ENCODE measurements around the gene RAB40C.
A peak's percentile ranks its signal among the peaks of the same experiment; 100 is the strongest.

RAB40C gene

DNA sequence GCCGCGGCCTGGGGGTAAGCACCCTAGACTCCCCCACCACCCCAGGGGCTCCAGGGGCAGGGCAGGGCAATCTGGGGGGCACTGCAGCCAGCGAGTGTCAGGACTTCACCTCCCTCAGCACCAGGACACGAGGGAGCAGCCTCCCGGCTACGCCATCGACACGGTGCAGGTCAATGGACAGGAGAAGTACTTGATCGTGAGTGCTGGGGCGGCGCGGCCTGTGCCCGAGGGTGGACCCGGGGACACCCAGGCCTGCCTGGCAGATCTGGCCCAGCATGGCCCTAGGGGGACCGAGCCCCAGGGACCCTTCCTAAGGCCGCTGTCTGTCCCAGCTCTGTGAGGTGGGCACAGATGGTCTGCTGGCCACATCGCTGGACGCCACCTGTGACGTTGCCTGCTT is 82.5 kb downstream of the RAB40C start:
- no peak for DNase-seq

DNA sequence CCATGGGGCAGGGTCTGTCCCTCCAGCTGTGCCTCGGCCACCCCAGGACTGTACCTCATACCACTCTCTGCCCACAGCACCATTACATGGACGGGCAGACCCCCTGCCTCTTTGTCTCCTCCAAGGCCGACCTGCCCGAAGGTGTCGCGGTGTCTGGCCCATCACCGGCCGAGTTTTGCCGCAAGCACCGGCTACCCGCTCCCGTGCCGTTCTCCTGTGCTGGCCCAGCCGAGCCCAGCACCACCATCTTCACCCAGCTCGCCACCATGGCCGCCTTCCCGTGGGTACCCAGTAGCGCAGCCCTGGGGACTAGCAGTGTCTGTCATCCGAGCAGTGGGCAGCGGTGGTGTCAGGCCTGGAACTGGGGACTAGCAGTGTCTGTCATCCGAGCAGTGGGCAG is 83.0 kb downstream of the RAB40C start:
- DNase-seq: no peak

DNA sequence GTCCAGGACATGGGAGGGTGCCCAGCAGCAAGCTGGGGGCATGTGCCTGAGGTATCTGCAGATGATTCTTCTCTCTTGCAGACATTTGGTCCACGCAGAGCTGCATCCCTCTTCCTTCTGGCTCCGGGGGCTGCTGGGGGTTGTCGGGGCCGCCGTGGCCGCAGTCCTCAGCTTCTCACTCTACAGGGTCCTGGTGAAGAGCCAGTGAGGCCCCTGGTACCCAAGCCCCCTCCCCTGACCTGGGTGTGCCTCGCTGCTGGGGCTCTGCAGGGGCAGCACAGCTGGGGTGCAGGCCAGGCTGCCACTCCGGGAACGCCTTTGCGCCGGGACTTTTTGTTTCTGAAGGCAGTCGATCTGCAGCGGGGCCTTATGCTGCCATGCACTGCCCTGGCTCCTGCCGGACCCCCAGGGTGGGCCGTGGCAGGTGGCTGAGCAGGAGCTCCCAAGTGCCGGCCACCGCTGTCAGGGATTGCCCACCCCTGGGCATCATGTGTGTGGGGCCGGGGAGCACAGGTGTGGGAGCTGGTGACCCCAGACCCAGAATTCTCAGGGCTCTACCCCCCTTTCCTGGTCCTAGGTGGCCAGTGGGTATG is 83.6 kb downstream of the RAB40C start:
- no peak for DNase-seq

DNA sequence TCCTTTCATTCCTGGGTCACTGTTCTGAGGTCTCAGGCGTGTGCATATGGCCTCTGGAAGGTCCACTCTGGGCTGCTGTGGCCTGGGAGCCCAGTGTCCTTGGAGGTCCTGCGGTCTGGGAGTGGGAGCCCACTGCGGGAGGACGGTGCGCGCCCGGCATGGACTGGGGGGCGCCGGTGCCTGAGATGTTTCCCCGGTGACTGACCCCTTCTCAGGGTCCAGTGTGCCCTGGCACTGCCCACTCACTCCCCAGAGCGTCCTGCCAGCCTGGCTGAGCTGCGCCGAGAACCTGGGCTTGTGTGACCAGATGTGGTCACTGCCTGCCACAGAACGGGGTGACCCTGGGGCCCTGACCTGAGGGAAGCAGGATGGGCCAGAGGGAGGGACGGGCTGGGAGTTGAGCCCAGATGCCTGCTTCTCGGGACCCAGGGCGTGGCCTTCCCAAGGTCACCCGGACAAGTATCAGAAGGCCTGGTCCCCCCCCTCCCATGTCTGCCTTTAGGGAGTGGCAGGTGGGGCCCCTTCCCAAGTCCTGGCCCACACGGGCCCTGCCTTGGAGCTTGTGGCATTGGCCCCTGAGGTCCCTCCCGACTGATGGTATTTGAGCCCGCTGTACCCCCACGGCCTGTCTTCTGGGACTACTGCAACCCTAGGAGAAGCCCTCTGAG is 84.5 kb downstream of the RAB40C start:
- no peak for DNase-seq

DNA sequence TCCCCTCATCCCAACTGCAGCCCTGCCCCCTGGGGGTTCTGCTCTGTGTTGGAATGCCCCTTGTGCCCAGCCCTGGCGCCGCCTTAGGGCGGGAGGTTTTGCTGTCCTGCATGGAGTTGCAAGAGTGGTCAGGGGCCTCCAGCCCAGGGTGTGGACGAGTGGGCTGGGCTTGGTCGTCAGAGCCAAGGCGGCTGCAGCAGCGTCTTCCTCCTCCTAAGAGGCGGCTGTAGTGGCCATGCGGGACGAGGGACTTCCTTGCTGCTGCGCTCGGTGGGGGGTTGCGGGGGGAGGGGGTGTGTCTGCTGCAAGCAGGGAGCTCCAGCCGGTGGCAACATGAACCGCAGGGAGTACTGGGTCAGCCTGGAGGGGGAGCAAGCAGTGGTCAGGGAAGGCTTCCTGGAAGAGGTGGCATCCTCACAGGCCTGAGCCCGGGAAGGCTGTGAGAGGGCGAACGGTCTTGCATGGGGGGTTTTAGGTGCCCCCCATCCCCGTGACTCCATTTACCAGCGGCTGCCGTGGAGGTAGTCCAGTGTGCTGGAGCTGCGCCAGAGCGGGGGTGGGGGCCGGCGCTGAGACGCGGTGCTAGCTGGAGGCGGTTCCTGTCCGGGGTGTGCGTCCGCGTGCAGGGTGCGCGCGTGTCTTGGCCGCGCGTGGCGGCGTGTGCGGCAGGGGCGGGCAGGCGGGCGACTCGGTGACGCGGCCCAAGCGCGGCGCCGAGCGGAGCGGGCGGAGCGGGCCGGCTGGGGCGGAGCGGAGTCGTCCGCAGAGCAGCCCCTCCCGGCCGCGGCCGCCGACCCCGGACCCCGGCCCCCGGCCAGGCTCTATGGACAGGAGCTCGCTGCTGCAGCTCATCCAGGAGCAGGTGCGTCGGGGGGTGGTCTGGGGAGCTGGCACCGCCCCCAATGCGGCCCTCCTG is 85.4 kb downstream of the RAB40C start, which contains the start of gene RHBDL1:
RHBDL1 (plus strand) TSS at position 704 of the 916 bp plus-strand sequence; CDS start at position 824, 120 bp downstream.
- peak; percentile 37 for DNase-seq

DNA sequence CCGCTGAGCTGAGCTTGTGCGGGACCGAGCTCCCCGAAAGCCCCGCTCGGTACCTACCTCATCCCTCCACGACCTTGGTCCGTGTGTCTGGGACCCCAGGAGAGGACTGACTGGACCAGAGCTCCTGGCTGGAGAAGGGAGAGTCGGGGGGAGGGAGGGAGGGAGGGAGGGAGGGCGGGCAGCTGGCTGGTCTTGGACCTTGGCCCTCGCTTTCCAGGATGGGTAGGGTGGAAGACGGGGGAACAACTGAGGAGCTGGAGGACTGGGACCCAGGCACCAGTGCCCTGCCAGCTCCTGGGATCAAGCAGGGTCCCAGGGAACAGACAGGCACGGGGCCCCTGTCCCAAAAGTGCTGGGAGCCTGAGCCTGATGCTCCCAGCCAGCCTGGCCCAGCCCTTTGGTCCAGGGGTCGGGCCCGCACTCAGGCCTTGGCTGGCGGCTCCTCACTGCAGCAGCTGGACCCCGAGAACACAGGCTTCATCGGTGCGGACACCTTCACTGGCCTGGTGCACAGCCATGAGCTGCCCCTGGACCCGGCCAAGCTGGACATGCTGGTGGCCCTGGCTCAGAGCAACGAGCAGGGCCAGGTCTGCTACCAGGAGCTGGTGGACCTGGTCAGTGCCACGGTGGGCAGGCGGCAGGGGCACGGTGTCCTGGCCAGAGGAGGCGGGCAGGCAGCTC is 86.2 kb downstream of the RAB40C start:
- DNase-seq: no peak

DNA sequence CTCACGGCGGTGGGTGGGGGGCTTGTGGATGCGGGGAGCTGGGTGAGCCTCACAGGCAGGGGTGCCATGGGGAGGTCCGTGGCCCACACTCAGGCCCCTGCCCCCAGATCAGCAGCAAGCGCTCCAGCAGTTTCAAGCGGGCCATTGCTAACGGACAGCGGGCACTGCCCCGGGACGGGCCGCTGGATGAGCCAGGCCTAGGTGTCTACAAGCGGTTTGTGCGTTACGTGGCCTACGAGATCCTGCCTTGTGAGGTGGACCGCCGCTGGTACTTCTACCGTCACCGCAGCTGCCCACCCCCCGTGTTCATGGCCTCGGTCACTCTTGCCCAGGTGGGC is 86.7 kb downstream of the RAB40C start:
- DNase-seq: no peak

DNA sequence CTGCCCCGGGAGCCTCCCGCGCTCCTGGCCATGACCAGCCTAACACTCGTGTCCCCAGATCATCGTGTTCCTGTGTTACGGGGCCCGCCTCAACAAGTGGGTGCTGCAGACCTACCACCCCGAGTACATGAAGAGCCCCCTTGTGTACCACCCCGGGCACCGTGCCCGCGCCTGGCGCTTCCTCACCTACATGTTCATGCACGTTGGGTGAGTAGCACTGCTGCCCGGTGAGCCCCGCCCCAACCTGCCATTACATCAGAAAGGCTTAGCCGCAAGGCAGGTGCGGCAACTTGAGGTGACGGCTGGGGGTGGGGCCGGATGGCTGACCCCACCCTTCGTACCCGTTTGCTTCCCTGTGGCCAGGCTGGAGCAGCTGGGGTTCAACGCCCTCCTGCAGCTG is 87.0 kb downstream of the RAB40C start:
- no peak for DNase-seq

DNA sequence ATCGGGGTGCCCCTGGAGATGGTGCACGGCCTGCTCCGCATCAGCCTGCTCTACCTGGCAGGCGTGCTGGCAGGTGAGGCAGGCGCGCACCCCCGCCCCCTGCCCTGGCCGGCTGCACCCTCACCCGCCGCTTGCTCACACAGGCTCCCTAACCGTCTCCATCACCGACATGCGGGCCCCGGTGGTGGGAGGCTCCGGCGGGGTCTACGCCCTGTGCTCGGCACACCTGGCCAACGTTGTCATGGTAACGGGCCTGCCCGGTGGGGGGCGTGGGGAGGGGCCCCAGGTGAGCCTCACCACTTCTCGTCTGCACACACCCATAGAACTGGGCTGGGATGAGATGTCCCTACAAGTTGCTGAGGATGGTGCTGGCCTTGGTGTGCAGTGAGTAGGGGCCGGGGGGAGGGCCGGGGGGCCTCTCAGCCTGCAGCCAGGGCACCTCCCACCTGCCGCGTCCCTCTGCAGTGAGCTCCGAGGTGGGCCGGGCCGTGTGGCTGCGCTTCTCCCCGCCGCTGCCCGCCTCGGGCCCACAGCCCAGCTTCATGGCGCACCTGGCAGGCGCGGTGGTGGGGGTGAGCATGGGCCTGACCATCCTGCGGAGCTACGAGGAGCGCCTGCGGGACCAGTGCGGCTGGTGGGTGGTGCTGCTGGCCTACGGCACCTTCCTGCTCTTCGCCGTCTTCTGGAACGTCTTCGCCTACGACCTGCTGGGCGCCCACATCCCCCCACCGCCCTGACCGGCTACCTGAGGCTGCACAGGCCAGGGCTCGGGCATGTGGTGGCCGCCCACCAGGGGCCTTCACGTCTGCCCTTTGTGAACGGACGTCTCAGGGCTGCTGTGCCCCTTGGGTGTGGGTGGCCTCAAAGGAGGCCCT is 87.7 kb downstream of the RAB40C start:
- no peak for DNase-seq

DNA sequence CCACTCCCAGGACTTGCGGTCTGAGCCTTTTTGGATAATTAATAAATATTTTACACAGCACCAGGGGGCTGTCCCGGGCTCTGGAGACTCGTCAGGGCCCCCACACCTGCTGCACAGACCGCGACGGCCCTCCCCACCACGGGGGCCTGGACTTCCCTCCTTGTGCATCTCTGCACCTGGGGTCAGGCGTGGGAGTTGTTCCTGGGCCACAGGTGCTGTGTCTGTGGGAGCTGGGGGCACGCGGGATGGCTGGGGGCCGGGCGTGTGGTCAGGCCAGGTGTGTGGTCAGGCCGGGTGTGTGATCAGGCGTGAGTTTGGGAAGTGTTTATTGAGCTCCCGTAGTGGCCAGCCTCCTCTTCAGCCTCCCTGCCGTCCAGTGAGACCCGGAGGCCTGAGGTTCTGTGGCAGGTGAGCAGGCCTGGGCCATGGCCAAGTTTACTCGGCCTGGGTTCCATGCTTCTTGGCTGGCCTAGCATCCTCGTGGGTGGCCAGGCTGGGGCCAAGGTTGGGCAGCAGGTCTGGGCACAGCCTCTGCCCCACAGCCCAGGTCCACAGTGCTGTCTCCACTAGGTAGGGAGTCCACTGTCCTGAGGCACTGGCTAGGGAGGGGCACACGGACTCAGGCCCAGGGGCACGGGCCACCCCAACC is 88.5 kb downstream of the RAB40C start:
- DNase-seq: no peak
